Fibroblast of pulmonary artery (primary cell): ENCODE measurements around the gene TFR2.

Source experiments
- DNase-seq: peaks from one replicate; pipeline ENCODE4 v3.0.0-alpha.2; 2010; ENCODE audit warnings: low read depth
- H3K4me3 ChIP-seq: replicated peaks from 2 replicates; pipeline ENCODE4 v1.5.1; 2011; ENCODE audit warnings: low read depth, mild to moderate bottlenecking, control low read depth, low read length, moderate library complexity
- TF ChIP-seq, protein P1 (sequence below): IDR thresholded peaks from 2 replicates; pipeline ENCODE4 v1.5.1; 2011; ENCODE audit warnings: mild to moderate bottlenecking, control low read depth, low read length, inconsistent platforms; ENCODE audit errors: missing control alignments

Gene TFR2

DNA sequence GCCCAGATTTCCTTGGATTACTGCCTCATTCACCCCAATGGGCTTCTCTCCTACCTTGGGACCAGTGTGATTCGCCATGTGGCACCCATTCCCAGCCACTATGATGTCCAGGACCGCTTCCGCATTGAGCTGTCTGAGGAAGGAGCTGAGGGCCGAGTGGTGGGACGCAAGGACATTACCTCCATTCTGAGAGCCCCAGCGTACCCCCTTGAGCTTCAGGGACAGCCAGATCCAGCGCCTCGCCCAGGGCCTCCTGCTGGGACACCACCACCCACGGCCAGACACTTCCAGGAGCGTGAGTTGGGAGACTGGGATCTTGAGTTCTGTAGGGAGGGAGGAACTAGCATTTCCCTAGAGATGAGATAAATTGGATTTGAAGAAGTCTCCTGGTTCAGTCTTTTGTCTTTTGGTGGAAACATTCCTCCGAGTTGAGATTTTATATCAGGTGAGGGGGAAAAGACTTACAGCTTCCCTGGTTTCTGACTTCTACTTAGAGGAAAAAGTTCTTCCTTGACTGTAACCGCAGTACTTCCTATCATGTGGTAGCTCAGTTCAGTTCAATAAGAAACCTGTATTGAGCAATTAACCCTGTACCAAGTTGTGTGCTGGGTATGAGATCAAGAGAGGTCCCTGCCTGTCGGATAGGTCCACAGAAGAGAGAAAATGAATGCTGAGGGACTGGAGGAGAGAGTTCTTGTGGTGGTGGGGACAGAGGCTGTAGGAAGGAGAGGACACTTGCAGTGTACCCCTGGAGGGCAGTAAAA, 27.8 kb downstream of the TFR2 start:
- peak overlapping the region; percentile 76 for H3K4me3 ChIP-seq
- DNase-seq: no peak
- TF ChIP-seq, protein P1, sequence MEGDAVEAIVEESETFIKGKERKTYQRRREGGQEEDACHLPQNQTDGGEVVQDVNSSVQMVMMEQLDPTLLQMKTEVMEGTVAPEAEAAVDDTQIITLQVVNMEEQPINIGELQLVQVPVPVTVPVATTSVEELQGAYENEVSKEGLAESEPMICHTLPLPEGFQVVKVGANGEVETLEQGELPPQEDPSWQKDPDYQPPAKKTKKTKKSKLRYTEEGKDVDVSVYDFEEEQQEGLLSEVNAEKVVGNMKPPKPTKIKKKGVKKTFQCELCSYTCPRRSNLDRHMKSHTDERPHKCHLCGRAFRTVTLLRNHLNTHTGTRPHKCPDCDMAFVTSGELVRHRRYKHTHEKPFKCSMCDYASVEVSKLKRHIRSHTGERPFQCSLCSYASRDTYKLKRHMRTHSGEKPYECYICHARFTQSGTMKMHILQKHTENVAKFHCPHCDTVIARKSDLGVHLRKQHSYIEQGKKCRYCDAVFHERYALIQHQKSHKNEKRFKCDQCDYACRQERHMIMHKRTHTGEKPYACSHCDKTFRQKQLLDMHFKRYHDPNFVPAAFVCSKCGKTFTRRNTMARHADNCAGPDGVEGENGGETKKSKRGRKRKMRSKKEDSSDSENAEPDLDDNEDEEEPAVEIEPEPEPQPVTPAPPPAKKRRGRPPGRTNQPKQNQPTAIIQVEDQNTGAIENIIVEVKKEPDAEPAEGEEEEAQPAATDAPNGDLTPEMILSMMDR: no peak

DNA sequence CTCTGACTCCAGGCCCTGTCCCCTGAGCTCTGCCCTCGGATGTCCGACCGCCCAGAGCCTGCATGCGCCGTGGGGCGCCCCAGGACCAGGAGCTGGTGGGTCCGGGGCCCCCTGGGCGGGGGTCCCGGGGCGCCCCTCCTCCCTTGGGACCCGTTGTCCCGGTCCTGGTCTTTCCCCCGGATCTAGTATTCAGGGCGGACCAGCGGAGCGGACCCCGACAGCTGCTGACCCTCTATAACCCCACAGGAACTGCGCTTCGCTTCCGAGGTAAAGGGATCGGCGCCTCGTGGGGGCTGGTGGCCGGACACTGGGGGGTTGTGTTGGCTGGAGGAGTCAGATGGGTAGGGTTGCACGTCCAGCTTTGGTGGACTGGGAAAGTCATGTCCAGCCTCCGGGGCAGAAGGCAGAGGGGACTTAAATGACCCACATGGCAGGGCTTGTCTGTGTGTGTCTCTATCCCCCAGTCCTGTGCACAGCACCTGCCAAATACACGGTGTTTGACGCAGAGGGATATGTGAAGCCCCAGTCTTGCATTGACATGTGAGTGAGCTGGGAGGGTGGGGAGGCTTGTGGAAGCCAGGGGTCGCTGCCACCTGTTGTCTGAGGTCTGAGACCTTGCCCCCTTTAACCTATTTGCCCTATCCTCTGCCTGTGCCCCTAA, 28.5 kb downstream of the TFR2 start:
- no peak for DNase-seq
- peak overlapping the region; percentile 76 for H3K4me3 ChIP-seq
- TF ChIP-seq, protein P1: peak; percentile 13

DNA sequence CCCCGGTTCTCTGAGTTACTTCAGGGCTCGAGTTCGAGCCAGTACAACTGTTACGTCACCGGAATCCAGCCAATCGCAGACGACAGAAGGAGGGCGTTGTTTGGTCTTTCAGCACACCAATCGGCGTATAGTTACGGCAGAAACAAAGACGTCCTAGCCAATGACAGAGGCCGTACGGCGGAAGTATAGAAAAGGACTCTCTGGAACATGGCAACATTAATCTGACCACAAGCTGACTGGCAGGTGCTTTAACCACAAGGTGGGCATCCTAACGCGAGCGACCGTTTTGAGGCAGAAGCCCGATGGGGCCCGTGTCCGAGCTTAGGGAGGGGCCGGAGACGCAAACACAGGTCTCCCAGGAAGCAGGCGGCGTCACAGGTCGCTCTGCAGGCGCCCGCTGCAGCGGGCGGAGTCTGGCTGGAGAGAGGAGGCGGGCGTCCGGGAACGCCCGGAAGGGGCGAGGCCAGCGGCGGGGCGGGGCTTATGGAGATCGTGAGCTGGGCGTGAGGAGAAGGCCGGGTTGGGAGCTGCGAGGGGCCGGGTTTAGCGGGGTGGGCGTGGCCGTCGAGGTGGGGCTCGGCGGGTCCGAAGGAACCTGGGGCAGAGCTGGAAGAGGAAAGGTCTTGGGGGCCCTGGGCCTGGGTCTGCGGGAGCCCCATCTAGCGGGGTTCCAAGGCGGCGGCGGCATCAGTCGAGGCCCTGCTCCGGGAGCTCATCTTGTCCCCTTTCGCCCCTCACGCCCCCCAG, 29.2 kb downstream of the TFR2 start, which contains the start of gene MOSPD3:
TSS of gene MOSPD3 (plus strand) at position 558 of the 747 bp plus-strand sequence. CDS start 252 bp downstream, outside the sequence.
- peak; percentile 100 for DNase-seq
- peak within 1 kb of the TSS; percentile 76 for H3K4me3 ChIP-seq
- TF ChIP-seq, protein P1: no peak

- H3K4me3 ChIP-seq: no peak overlapping the region
- no peak for DNase-seq
- TF ChIP-seq, protein P1: no peak
These were observed 31.4 kb downstream of the TFR2 start for GRCh38 chr7:100609958-100610357.

- no peak overlapping the region for H3K4me3 ChIP-seq
- DNase-seq: no peak
- TF ChIP-seq, protein P1: no peak
These were observed 34.2 kb downstream of the TFR2 start for GRCh38 chr7:100607111-100607510.

DNA sequence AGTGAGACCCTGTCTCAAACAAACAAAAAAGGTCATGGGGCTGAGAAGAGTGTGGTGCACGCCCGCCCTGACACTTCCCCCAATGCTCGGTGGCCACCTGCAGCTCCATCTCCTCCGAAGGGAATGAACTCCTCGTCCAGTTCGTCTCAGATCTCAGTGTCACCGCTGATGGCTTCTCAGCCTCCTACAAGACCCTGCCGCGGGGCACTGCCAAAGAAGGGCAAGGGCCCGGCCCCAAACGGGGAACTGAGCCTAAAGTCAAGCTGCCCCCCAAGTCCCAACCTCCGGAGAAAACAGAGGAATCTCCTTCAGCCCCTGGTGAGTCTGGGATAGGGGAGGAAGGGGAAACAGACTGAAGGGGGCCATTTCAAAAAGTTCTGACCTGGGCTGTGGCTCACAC, 35.0 kb downstream of the TFR2 start:
- DNase-seq: no peak
- TF ChIP-seq, protein P1: no peak
- H3K4me3 ChIP-seq: no peak overlapping the region
